ENCODE results near the gene CCNYL1. TPM values are rescaled to one million over a fixed set of nuclear protein-coding genes. Genes with fewer than 3 reads are reported as not detected.

Gene CCNYL1
- total and polyA plus RNA-seq, 9 donors = 4.3 to 13.8 (median 7.4) TPM

GRCh38 chr2:207787800-207788199 is 76.4 kb downstream of the CCNYL1 start:
- intact Hi-C loops (cut with DNase I) = no loop called here
- no peak for TF ChIP-seq POLR2A (IDR thresholded peaks at IDR 0.05)
- TF ChIP-seq EP300 (IDR thresholded peaks at IDR 0.05) = no peak
- TF ChIP-seq CTCF (IDR thresholded peaks at IDR 0.05) = no peak
- no peaks in the 10 kb centered on the region for H3K9me3 ChIP-seq
- DNase-seq = no peak
- 46 to 54% (median 53%) methylated on average over 4 of the region's 4 CpGs for WGBS, 3 donors
- no peaks in the 10 kb centered on the region for H3K36me3 ChIP-seq
- H3K4me1 ChIP-seq (ENCODE audit: insufficient read depth) = no peaks in the 10 kb centered on the region
- H3K4me3 ChIP-seq = no peak overlapping the region
- H3K27me3 ChIP-seq = no peaks in the 10 kb centered on the region
- H3K27ac ChIP-seq = no peak overlapping the region

- no peak overlapping the region for H3K4me3 ChIP-seq
- no peak overlapping the region for H3K27ac ChIP-seq
- DNase-seq = no peak
- H3K9me3 ChIP-seq = no peaks in the 10 kb centered on the region
- no peaks in the 10 kb centered on the region for H3K4me1 ChIP-seq (ENCODE audit: insufficient read depth)
- intact Hi-C loops (cut with DNase I) = no loop called here
- H3K27me3 ChIP-seq = no peaks in the 10 kb centered on the region
- WGBS, 3 donors = 59 to 64% (median 60%) methylated on average over 1 of the region's 1 CpG
- H3K36me3 ChIP-seq = no peaks in the 10 kb centered on the region
- TF ChIP-seq POLR2A (IDR thresholded peaks at IDR 0.05) (no peak), CTCF (IDR thresholded peaks at IDR 0.05) (no peak), EP300 (IDR thresholded peaks at IDR 0.05) (no peak)
Measured at GRCh38 chr2:207790898-207791297, 79.5 kb downstream of the CCNYL1 start.

- Histone ChIP-seq H3K27me3 (no peaks in the 10 kb centered on the region), H3K27ac (no peak overlapping the region), H3K36me3 (no peaks in the 10 kb centered on the region), H3K4me3 (no peak overlapping the region), H3K4me1 (ENCODE audit: insufficient read depth) (no peaks in the 10 kb centered on the region), H3K9me3 (no peaks in the 10 kb centered on the region)
- 52 to 74% (median 58%) methylated on average over 6 of the region's 6 CpGs for WGBS, 3 donors
- TF ChIP-seq EP300 (IDR thresholded peaks at IDR 0.05) = no peak
- no peak for TF ChIP-seq POLR2A (IDR thresholded peaks at IDR 0.05)
- no peak for DNase-seq
- intact Hi-C loops (cut with DNase I) = no loop called here
Measured at GRCh38 chr2:207791579-207792243, 80.3 kb downstream of the CCNYL1 start.

GRCh38 chr2:207792244-207792785 is 80.9 kb downstream of the CCNYL1 start:
- no peak overlapping the region for H3K4me3 ChIP-seq
- 65 to 70% (median 70%) methylated on average over 6 of the region's 6 CpGs for WGBS, 3 donors
- TF ChIP-seq POLR2A (IDR thresholded peaks at IDR 0.05) = no peak
- no peak for TF ChIP-seq EP300 (IDR thresholded peaks at IDR 0.05)
- no peak for TF ChIP-seq CTCF (IDR thresholded peaks at IDR 0.05)
- no peaks in the 10 kb centered on the region for H3K4me1 ChIP-seq (ENCODE audit: insufficient read depth)
- intact Hi-C loops (cut with DNase I) = no loop called here
- H3K36me3 ChIP-seq = no peaks in the 10 kb centered on the region
- no peaks in the 10 kb centered on the region for H3K27me3 ChIP-seq
- no peak for DNase-seq
- no peaks in the 10 kb centered on the region for H3K9me3 ChIP-seq
- H3K27ac ChIP-seq = no peak overlapping the region

All from ovary (tissue), 9 donors.